HG03460 (cell line): ENCODE measurements around the gene STXBP2.

Experiments
- ATAC-seq: cut with Tn5 transposase; IDR thresholded peaks from one replicate; pipeline ENCODE4 v1.9.1; 2021; ENCODE audit not compliant: unreplicated experiment

STXBP2 gene

GRCh38 chr19:7648265-7649014, 11.5 kb downstream of the STXBP2 start:
- no peak for ATAC-seq

- no peak for ATAC-seq
These were observed 13.2 kb downstream of the STXBP2 start for GRCh38 chr19:7650148-7650547.

- no peak for ATAC-seq
These were observed 15.2 kb downstream of the STXBP2 start for GRCh38 chr19:7652061-7652641.

GRCh38 chr19:7654401-7654800, 17.5 kb downstream of the STXBP2 start:
- no peak for ATAC-seq

GRCh38 chr19:7655581-7655980, 18.7 kb downstream of the STXBP2 start:
- ATAC-seq = no peak

GRCh38 chr19:7657131-7657751, 20.3 kb downstream of the STXBP2 start:
- no peak for ATAC-seq

- no peak for ATAC-seq
These were observed 21.3 kb downstream of the STXBP2 start for GRCh38 chr19:7658219-7658686.

- ATAC-seq = no peak
These were observed 25.0 kb downstream of the STXBP2 start for GRCh38 chr19:7661744-7662538.

- ATAC-seq = no peak
These were observed 25.7 kb downstream of the STXBP2 start for GRCh38 chr19:7662657-7663056.

- no peak for ATAC-seq
These were observed 26.8 kb downstream of the STXBP2 start for GRCh38 chr19:7663706-7664105.

GRCh38 chr19:7665076-7665475, 28.2 kb downstream of the STXBP2 start:
- ATAC-seq = no peak

GRCh38 chr19:7668842-7669241, 31.9 kb downstream of the STXBP2 start, which contains the start of gene RETN:
Gene RETN, plus strand, starts transcription at chr19:7669049. Its CDS starts 278 bp downstream, at chr19:7669327.
- ATAC-seq = no peak

GRCh38 chr19:7669641-7670040, 32.7 kb downstream of the STXBP2 start:
- ATAC-seq = no peak

- ATAC-seq = no peak
These were observed 33.4 kb downstream of the STXBP2 start for GRCh38 chr19:7670150-7670783.

- no peak for ATAC-seq
These were observed 33.9 kb downstream of the STXBP2 start for GRCh38 chr19:7670790-7671189.

- ATAC-seq = no peak
These were observed 35.6 kb downstream of the STXBP2 start for GRCh38 chr19:7672522-7672921.

- no peak for ATAC-seq
These were observed 37.4 kb downstream of the STXBP2 start for GRCh38 chr19:7674010-7675005.

GRCh38 chr19:7676376-7676775, 39.5 kb downstream of the STXBP2 start:
- no peak for ATAC-seq

GRCh38 chr19:7676854-7677253, 39.9 kb downstream of the STXBP2 start, which contains the start of gene MCEMP1:
Gene MCEMP1, plus strand, starts transcription at chr19:7677090. Its CDS starts 31 bp downstream, at chr19:7677121.
- ATAC-seq = no peak
